ENCODE measurements around the gene SUMF2. TPM values are rescaled to one million over a fixed set of nuclear protein-coding genes. Genes with fewer than 3 reads are reported as not detected.

The SUMF2 gene
- polyA plus RNA-seq, 2 of the 4 experiments (the other 2 are of a cell fraction) = 85.2 to 106 TPM

- TF ChIP-seq CTCF (IDR thresholded peaks at IDR 0.05) = peak; percentile 78
- no peak for TF ChIP-seq ESRRA (IDR thresholded peaks at IDR 0.05; ENCODE audit: borderline replicate concordance, low read length)
These were observed 10.3 kb downstream of the SUMF2 start (continued) for GRCh38 chr7:56074371-56074791.

GRCh38 chr7:56077681-56078080, 13.6 kb downstream of the SUMF2 start:
- no peak overlapping the region for H3K4me3 ChIP-seq
- WGBS (ENCODE audit: missing lambda C conversion rate) = 90% methylated on average over 3 of the region's 3 CpGs
- peaks cover 7% of the 10 kb centered on the region; the same call in 1 of the 3 replicates for H3K4me1 ChIP-seq

GRCh38 chr7:56078196-56078595, 14.1 kb downstream of the SUMF2 start:
- TF ChIP-seq EP300 (IDR thresholded peaks at IDR 0.05) = no peak
- no peak for TF ChIP-seq EHF (CRISPR knock-in tag; IDR thresholded peaks at IDR 0.05)
- TF ChIP-seq EHMT2 (IDR thresholded peaks at IDR 0.05; ENCODE audit: low read depth) = no peak
- no peak for TF ChIP-seq KDM5A (IDR thresholded peaks at IDR 0.05)
- TF ChIP-seq TFCP2L1 (CRISPR knock-in tag; IDR thresholded peaks at IDR 0.05) = no peak
- no peak for TF ChIP-seq CTCF (IDR thresholded peaks at IDR 0.05)
- TF ChIP-seq JUNB (IDR thresholded peaks at IDR 0.05) = no peak
- no peak for TF ChIP-seq HOXB5 (CRISPR knock-in tag; IDR thresholded peaks at IDR 0.05)
- TF ChIP-seq ZFP36 (IDR thresholded peaks at IDR 0.05; ENCODE audit: borderline replicate concordance, partially characterized antibody) = no peak
- TF ChIP-seq RARB (CRISPR knock-in tag; IDR thresholded peaks at IDR 0.05) = no peak
- TF ChIP-seq POLR2AphosphoS2 (conservative IDR thresholded peaks at IDR 0.05; ENCODE audit: low read length) = no peak
- TF ChIP-seq RAD21 (conservative IDR thresholded peaks at IDR 0.05 in 1 of 2, IDR thresholded peaks at IDR 0.05 in 1 of 2) = no peak
- no peak for TF ChIP-seq USF2 (IDR thresholded peaks at IDR 0.05)
- ATAC-seq (no peak), DNase-seq (ENCODE audit: low read depth in 1 of 2, low spot score in 1 of 2) (no peak), FAIRE-seq (no peak)
- H3K4me2 ChIP-seq = no peak overlapping the region
- CTCF ChIA-PET = interaction anchor here (0.6 to 3.3 kb wide), 9 partner anchors 11 to 485 kb away, joined by 3 to 13 read pairs (median 4); partner anchors contain the start of gene PHKG1
- WGBS (ENCODE audit: missing lambda C conversion rate) = 85% methylated on average over 4 of the region's 16 CpGs
- POLR2A ChIA-PET = no interaction called here
- H3K9me3 ChIP-seq = no peaks in the 10 kb centered on the region
- H3K4me1 ChIP-seq = peaks cover 7% of the 10 kb centered on the region; the same call in 1 of the 3 replicates
- no peak overlapping the region for H3K27ac ChIP-seq
- no peak overlapping the region for H3K4me3 ChIP-seq

More at GRCh38 chr7:56077681-56078080, 13.6 kb downstream of the SUMF2 start:
- ATAC-seq (no peak), FAIRE-seq (no peak), DNase-seq (ENCODE audit: low read depth in 1 of 2, low spot score in 1 of 2) (no peak)
- Histone ChIP-seq H3K27ac (no peak overlapping the region), H3K4me2 (no peak overlapping the region), H3K9me3 (no peaks in the 10 kb centered on the region)
- TF ChIP-seq NPAS2 (CRISPR knock-in tag; IDR thresholded peaks at IDR 0.05; ENCODE audit: borderline replicate concordance) (no peak), CTCF (IDR thresholded peaks at IDR 0.05) (no peak), CHD2 (IDR thresholded peaks at IDR 0.05; ENCODE audit: low read length, partially characterized antibody) (no peak), SMC3 (IDR thresholded peaks at IDR 0.05) (no peak), PBX3 (IDR thresholded peaks at IDR 0.05) (no peak), HOXB13 (CRISPR knock-in tag; IDR thresholded peaks at IDR 0.05; ENCODE audit: low read depth) (no peak), USF2 (IDR thresholded peaks at IDR 0.05) (no peak), ESRRA (IDR thresholded peaks at IDR 0.05; ENCODE audit: borderline replicate concordance, low read length) (no peak), BHLHE40 (IDR thresholded peaks at IDR 0.05; ENCODE audit: low read depth, low read length) (no peak), TP53 (CRISPR knock-in tag; IDR thresholded peaks at IDR 0.05) (no peak), CHD4 (IDR thresholded peaks at IDR 0.05; ENCODE audit: borderline replicate concordance) (no peak)
- ChIA-PET POLR2A (no interaction called here), CTCF (interaction anchor here (0.6 to 3.3 kb wide), 6 partner anchors 11 to 437 kb away, joined by 3 to 13 read pairs (median 4); partner anchors contain the start of gene PHKG1)

All from A549 (cell line).